ENCODE data around the gene IPO9. TPM values are rescaled to one million over a fixed set of nuclear protein-coding genes. Genes with fewer than 3 reads are reported as not detected.

The IPO9 gene
- total RNA-seq, 1 experiment from 2014 or later: 80.6 TPM

GRCh38 chr1:201895913-201896807 is 67.2 kb downstream of the IPO9 start:
- BruUV-seq (replicated peaks): no TSS peak
- CTCF ChIA-PET: interaction anchor here (0.6 to 6.8 kb wide), 32 partner anchors 9 to 294 kb away, joined by 3 to 99 read pairs (median 4); partner anchors contain the start of genes ELF3, GPR37L1, LMOD1 and RNPEP
- Histone ChIP-seq H3K4me2 (ENCODE audit: low read length) (peak overlapping the region; percentile 43), H3K27ac (ENCODE audit: low read depth, low read length) (no peak overlapping the region), H3K4me3 (replicated peaks in 1 of 2; ENCODE audit: low read depth in 1 of 2, low read length in 2 of 2) (no peak overlapping the region), H2AFZ (ENCODE audit: low read depth, low read length, poor library complexity, severe bottlenecking) (no peak overlapping the region), H3K9me3 (ENCODE audit: control insufficient read depth in 1 of 2, insufficient read depth in 1 of 2, low read depth in 1 of 2, low read length in 2 of 2) (no peaks in the 10 kb centered on the region), H3K4me1 (ENCODE audit: control insufficient read depth in 1 of 2, insufficient read depth in 2 of 2, low read length in 2 of 2) (peaks cover 4 to 18% of the 10 kb centered on the region in 2 experiments; a peak in 3 of 4 replicates), H3K79me2 (ENCODE audit: insufficient read depth, low read length) (no peaks in the 10 kb centered on the region), H3K36me3 (ENCODE audit: control insufficient read depth in 1 of 2, insufficient read depth in 2 of 2, low read length in 2 of 2) (no peaks in the 10 kb centered on the region), H3K9ac (ENCODE audit: low read length) (no peak overlapping the region), H3K9me2 (ENCODE audit: insufficient read depth) (no peaks in the 10 kb centered on the region), H4K20me1 (ENCODE audit: insufficient read depth) (no peaks in the 10 kb centered on the region), H3K27me3 (ENCODE audit: insufficient read depth, low read length) (no peaks in the 10 kb centered on the region)
- ATAC-seq: peak; percentile 94
- peak; percentile 78 for DNase-seq (ENCODE audit: low read depth, low spot score)
- RAD21 ChIA-PET (ENCODE audit: low non-redundant PET in 1 of 2, low total read pairs in 2 of 2, uncharacterized antibody in 2 of 2, unreplicated experiment in 2 of 2): interaction anchor here (0.6 to 1.7 kb wide), 8 partner anchors 12 to 114 kb away, joined by 3 to 22 read pairs (median 4); partner anchors contain the start of genes ELF3 (in 1 of the 2) and IPO9 (in 1 of the 2)
- no peak for TF ChIP-seq EZH2phosphoT487 (IDR thresholded peaks at IDR 0.05; ENCODE audit: borderline replicate concordance)
- no peak; the same call in 1 of the 2 replicates for TF ChIP-seq MAX (IDR thresholded peaks at IDR 0.05)
- TF ChIP-seq ZFX (IDR thresholded peaks at IDR 0.05): no peak
- TF ChIP-seq, protein P1, sequence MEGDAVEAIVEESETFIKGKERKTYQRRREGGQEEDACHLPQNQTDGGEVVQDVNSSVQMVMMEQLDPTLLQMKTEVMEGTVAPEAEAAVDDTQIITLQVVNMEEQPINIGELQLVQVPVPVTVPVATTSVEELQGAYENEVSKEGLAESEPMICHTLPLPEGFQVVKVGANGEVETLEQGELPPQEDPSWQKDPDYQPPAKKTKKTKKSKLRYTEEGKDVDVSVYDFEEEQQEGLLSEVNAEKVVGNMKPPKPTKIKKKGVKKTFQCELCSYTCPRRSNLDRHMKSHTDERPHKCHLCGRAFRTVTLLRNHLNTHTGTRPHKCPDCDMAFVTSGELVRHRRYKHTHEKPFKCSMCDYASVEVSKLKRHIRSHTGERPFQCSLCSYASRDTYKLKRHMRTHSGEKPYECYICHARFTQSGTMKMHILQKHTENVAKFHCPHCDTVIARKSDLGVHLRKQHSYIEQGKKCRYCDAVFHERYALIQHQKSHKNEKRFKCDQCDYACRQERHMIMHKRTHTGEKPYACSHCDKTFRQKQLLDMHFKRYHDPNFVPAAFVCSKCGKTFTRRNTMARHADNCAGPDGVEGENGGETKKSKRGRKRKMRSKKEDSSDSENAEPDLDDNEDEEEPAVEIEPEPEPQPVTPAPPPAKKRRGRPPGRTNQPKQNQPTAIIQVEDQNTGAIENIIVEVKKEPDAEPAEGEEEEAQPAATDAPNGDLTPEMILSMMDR (IDR thresholded peaks at IDR 0.05 in 2 of 3, conservative IDR thresholded peaks at IDR 0.05 in 1 of 3; ENCODE audit: borderline replicate concordance in 1 of 3, insufficient read depth in 1 of 3, low read depth in 2 of 3, low read length in 2 of 3): peak; percentile 93 to 99 (median 94)
- TF ChIP-seq POLR2AphosphoS5 (IDR thresholded peaks at IDR 0.05; ENCODE audit: low read depth, low read length): peak; percentile 42
- peak; percentile 96 for TF ChIP-seq RAD21 (IDR thresholded peaks at IDR 0.05; ENCODE audit: low read depth)
- no peak for TF ChIP-seq SIN3A (IDR thresholded peaks at IDR 0.05; ENCODE audit: low read depth)
- peak; percentile 48 for TF ChIP-seq YY1 (IDR thresholded peaks at IDR 0.05; ENCODE audit: extremely low read depth, insufficient replicate concordance, low read depth, low read length)
- POLR2A ChIA-PET: interaction anchor here (0.6 to 1.6 kb wide), 10 partner anchors 10 to 222 kb away, joined by 3 to 9 read pairs (median 3); partner anchors contain the start of genes ELF3 and TIMM17A
- intact Hi-C loops (cut with micrococcal nuclease): loop anchor here (1.0 to 5.0 kb wide), 3 partner anchors 61 to 223 kb away; partner anchors contain the start of gene TIMM17A
